Stimulated activated CD8-positive, alpha-beta memory T cell treated with anti-CD3 and anti-CD28 coated beads, Interleukin-15, amount 100 ng/mL, for 48 hours (primary cell): ENCODE results near the gene RAB1B.
A peak's percentile ranks its signal among the peaks of the same experiment; 100 is the strongest.

Experiments used
- DNase-seq, 2 donors: peaks; one replicate each; pipeline ENCODE4 v3.0.0-alpha.2; 2020; ENCODE audit warnings: low read depth in 2 of 2

Gene RAB1B

GRCh38 chr11:66268244-66268951, at the start of gene RAB1B:
Gene RAB1B (plus strand): TSS chr11:66268639. CDS start chr11:66268680, 41 bp downstream.
- peak; percentile 100 for DNase-seq

GRCh38 chr11:66218846-66219620, 49.4 kb upstream of the RAB1B start:
- no peak for DNase-seq

GRCh38 chr11:66219846-66220565, 48.4 kb upstream of the RAB1B start:
- no peak for DNase-seq

GRCh38 chr11:66220566-66220935, 47.9 kb upstream of the RAB1B start:
- DNase-seq, result no peak

GRCh38 chr11:66221012-66221411, 47.4 kb upstream of the RAB1B start:
- DNase-seq, result no peak

- DNase-seq, result no peak
Measured at GRCh38 chr11:66221726-66222236, 46.7 kb upstream of the RAB1B start.

- peak; percentile 82 to 88 for DNase-seq
Measured at GRCh38 chr11:66222358-66223149, 45.9 kb upstream of the RAB1B start.

GRCh38 chr11:66224226-66224855, 44.1 kb upstream of the RAB1B start:
- no peak for DNase-seq

- no peak for DNase-seq
Measured at GRCh38 chr11:66225066-66225465, 43.4 kb upstream of the RAB1B start.

GRCh38 chr11:66226101-66226500, 42.3 kb upstream of the RAB1B start:
- no peak for DNase-seq

- DNase-seq, result no peak
Measured at GRCh38 chr11:66227700-66228099, 40.7 kb upstream of the RAB1B start.

GRCh38 chr11:66228521-66228920, 39.9 kb upstream of the RAB1B start:
- no peak for DNase-seq

- no peak for DNase-seq
Measured at GRCh38 chr11:66230156-66230555, 38.3 kb upstream of the RAB1B start.

GRCh38 chr11:66230978-66231377, 37.5 kb upstream of the RAB1B start:
- DNase-seq, result no peak

GRCh38 chr11:66231561-66231960, 36.9 kb upstream of the RAB1B start:
- no peak for DNase-seq

- no peak for DNase-seq
Measured at GRCh38 chr11:66232769-66233168, 35.7 kb upstream of the RAB1B start.

GRCh38 chr11:66233301-66233700, 35.1 kb upstream of the RAB1B start:
- DNase-seq, result no peak

GRCh38 chr11:66235141-66235540, 33.3 kb upstream of the RAB1B start:
- DNase-seq, result no peak

GRCh38 chr11:66237867-66238266, 30.6 kb upstream of the RAB1B start:
- no peak for DNase-seq

GRCh38 chr11:66238786-66239413, 29.5 kb upstream of the RAB1B start:
- DNase-seq, result no peak

- DNase-seq, result no peak
Measured at GRCh38 chr11:66239511-66239910, 28.9 kb upstream of the RAB1B start.
